A549 (cell line): ENCODE measurements around the gene PARD3B. TPM values are rescaled to one million over a fixed set of nuclear protein-coding genes. Genes with fewer than 3 reads are reported as not detected.

Experiments used
- ATAC-seq, 2 experiments: fragments of 200-7000 bp in 1 of 2; fragments of >200 bp in 1 of 2; cut with Nextera tagmentation in 1 of 2; cut with Tn5 transposase in 1 of 2; 3 replicates each; pipeline versions ENCODE4 v1.8.0 to v1.9.1; 2018 to 2020; ENCODE audit warnings: mild to moderate bottlenecking in 1 of 2, moderate library complexity in 1 of 2
- CTCF ChIA-PET: fragments of 300-600 bp; sonication (Branson Sonifier 250); formaldehyde crosslinking; extraction: SDS; loops from one replicate; lab custom pipeline; 2021; ENCODE audit warnings: antibody characterized with exemption, inconsistent platforms; lab: Yijun Ruan, JAX
- POLR2A ChIA-PET: fragments of 350-600 bp; formaldehyde crosslinking; extraction: SDS; loops from one replicate; lab custom pipeline; 2021; ENCODE audit warnings: antibody characterized with exemption, inconsistent platforms; lab: Yijun Ruan, JAX
- DNase-seq, 2 experiments: peaks; one replicate each; pipeline versions ENCODE4 v3.0.0 to v3.0.0-alpha.2; 2011 to 2016; ENCODE audit warnings: low read depth in 1 of 2, low spot score in 1 of 2
- FAIRE-seq: peaks from 2 replicates; lab custom pipeline; 2011; peaks lifted over from hg19 to GRCh38; lab: Jason Lieb, UNC
- H3K27ac ChIP-seq, 2 experiments: fragments of >200 bp; sonication (Bioruptor Twin); formaldehyde crosslinking; 3 replicates each; pipeline ENCODE4 v1.5.1; 2016 to 2017
- H3K4me1 ChIP-seq: fragments of >200 bp; sonication (Bioruptor Twin); formaldehyde crosslinking; 3 replicates; pipeline ENCODE4 v1.6.1; 2016
- H3K4me2 ChIP-seq: fragments of >200 bp; sonication (Bioruptor Twin); formaldehyde crosslinking; 3 replicates; pipeline ENCODE4 v1.6.1; 2016
- H3K4me3 ChIP-seq: fragments of >200 bp; sonication (Bioruptor Twin); formaldehyde crosslinking; 3 replicates; pipeline ENCODE4 v1.5.1; 2016
- H3K9me3 ChIP-seq: fragments of >200 bp; sonication (Bioruptor Twin); formaldehyde crosslinking; 3 replicates; pipeline ENCODE4 v1.6.1; 2016
- BHLHE40 ChIP-seq: IDR thresholded peaks from 2 replicates; pipeline ENCODE4 v1.6.1; 2012; ENCODE audit warnings: low read depth, low read length, inconsistent platforms
- CEBPB ChIP-seq, 2 experiments: fragments of >200 bp in 1 of 2; sonication (Bioruptor Twin) in 1 of 2; formaldehyde crosslinking in 1 of 2; IDR thresholded peaks; 2 replicates each; pipeline ENCODE4 v1.6.1; 2012 to 2016
- CHD2 ChIP-seq: fragments of 150-350 bp; IDR thresholded peaks from 2 replicates; pipeline ENCODE4 v1.6.1; 2014; ENCODE audit warnings: low read length; ENCODE audit not compliant: partially characterized antibody
- CHD4 ChIP-seq: fragments of 200-600 bp; sonication (generic); IDR thresholded peaks from 2 replicates; pipeline ENCODE4 v1.6.1; 2016; ENCODE audit warnings: antibody characterized with exemption, mild to moderate bottlenecking, borderline replicate concordance
- EHF ChIP-seq: fragments of 250-450 bp; sonication (Bioruptor Pico); IDR thresholded peaks from 2 replicates; pipeline ENCODE4 v1.5.0; 2020; ENCODE audit warnings: mild to moderate bottlenecking
- FOSL2 ChIP-seq, 2 experiments: fragments of 450-650 bp in 1 of 2; fragments of >200 bp in 1 of 2; sonication (Bioruptor Twin) in 1 of 2; formaldehyde crosslinking; IDR thresholded peaks; 2 replicates each; pipeline versions ENCODE4 v1.5.0 to v1.6.1; 2016 to 2020; ENCODE audit warnings: mild to moderate bottlenecking in 1 of 2, moderate library complexity in 1 of 2
- FOXS1 ChIP-seq: fragments of 250-450 bp; sonication (Bioruptor Pico); IDR thresholded peaks from 2 replicates; pipeline ENCODE4 v1.5.0; 2020; ENCODE audit warnings: mild to moderate bottlenecking, moderate library complexity
- GATA3 ChIP-seq: IDR thresholded peaks from 2 replicates; pipeline ENCODE4 v1.6.1; 2012; ENCODE audit warnings: borderline replicate concordance
- HDAC2 ChIP-seq: fragments of 200-600 bp; sonication (generic); IDR thresholded peaks from 2 replicates; pipeline ENCODE4 v1.6.1; 2016
- JUN ChIP-seq, 2 experiments: fragments of >200 bp; sonication (Bioruptor Twin); formaldehyde crosslinking; IDR thresholded peaks; 2 replicates in 1 of 2; 3 replicates in 1 of 2; pipeline ENCODE4 v1.6.1; 2016 to 2017
- NFE2L2 ChIP-seq: fragments of 150-350 bp; conservative IDR thresholded peaks from 2 replicates; pipeline ENCODE4 v1.6.1; 2014; ENCODE audit warnings: low read length
- NPAS2 ChIP-seq: fragments of 250-450 bp; sonication (Bioruptor Pico); IDR thresholded peaks from 2 replicates; pipeline ENCODE4 v1.8.0; 2022; ENCODE audit warnings: mild to moderate bottlenecking, moderate library complexity, borderline replicate concordance
- NR3C1 ChIP-seq: fragments of >200 bp; sonication (Bioruptor Twin); formaldehyde crosslinking; IDR thresholded peaks from 3 replicates; pipeline ENCODE4 v1.6.1; 2017
- RCOR1 ChIP-seq: fragments of 150-350 bp; IDR thresholded peaks from 2 replicates; pipeline ENCODE4 v1.6.1; 2014; ENCODE audit warnings: antibody characterized with exemption, low read length, low read depth
- REST ChIP-seq: fragments of 200-600 bp; sonication (generic); IDR thresholded peaks from 2 replicates; pipeline ENCODE4 v1.6.1; 2016; ENCODE audit warnings: antibody characterized with exemption, mild to moderate bottlenecking, moderate library complexity
- SMC3 ChIP-seq: fragments of >200 bp; sonication (Bioruptor Twin); formaldehyde crosslinking; IDR thresholded peaks from 3 replicates; pipeline ENCODE4 v1.6.1; 2018; ENCODE audit warnings: inconsistent platforms
- TP53 ChIP-seq: fragments of 250-450 bp; sonication (Bioruptor Pico); IDR thresholded peaks from 2 replicates; pipeline ENCODE4 v1.5.0; 2021; ENCODE audit warnings: mild to moderate bottlenecking, moderate library complexity
- ZC3H11A ChIP-seq: fragments of 450-650 bp; IDR thresholded peaks from 2 replicates; pipeline ENCODE4 v1.6.1; 2014; ENCODE audit warnings: antibody characterized with exemption, mild to moderate bottlenecking
- WGBS: methylation state at CpG from one replicate; pipeline ENCODE4 v1.1.6; 2017; ENCODE audit errors: missing lambda C conversion rate; 5-methylcytosine and 5-hydroxymethylcytosine counted together
- polyA plus RNA-seq, 4 experiments: library from polyadenylated mRNA; depleted of rRNA in 3 of 4; stranded (reverse); fragments of >200 nt; fragmentation: RNase III in 1 of 4; extraction: RNeasy Plus Mini Kit Qiagen cat#74134 plus additional on column Dnase treatment in 1 of 4; gene quantifications; 2 replicates in 3 of 4; 3 replicates in 1 of 4; pipeline ENCODE4 v1.2.3, GENCODE V29; 2011 to 2017
- TF ChIP-seq, protein P1 (sequence below): IDR thresholded peaks from 2 replicates; pipeline ENCODE4 v1.6.1; 2012
- TF ChIP-seq, protein P2 (sequence below): fragments of >200 bp; sonication (Bioruptor Twin); formaldehyde crosslinking; IDR thresholded peaks from 3 replicates; pipeline ENCODE4 v1.6.1; 2016
- TF ChIP-seq, protein P3 (sequence below): IDR thresholded peaks from 2 replicates; pipeline ENCODE4 v1.6.1; 2012; ENCODE audit warnings: low read depth, borderline replicate concordance
- TF ChIP-seq, protein P4 (sequence below): fragments of 150-350 bp; IDR thresholded peaks from 2 replicates; pipeline ENCODE4 v1.6.1; 2014; ENCODE audit warnings: low read depth, mild to moderate bottlenecking, low read length

The PARD3B gene
- polyA plus RNA-seq, 2 of the 4 experiments (the other 2 are of a cell fraction) = 1.2 to 2.4 TPM

DNA sequence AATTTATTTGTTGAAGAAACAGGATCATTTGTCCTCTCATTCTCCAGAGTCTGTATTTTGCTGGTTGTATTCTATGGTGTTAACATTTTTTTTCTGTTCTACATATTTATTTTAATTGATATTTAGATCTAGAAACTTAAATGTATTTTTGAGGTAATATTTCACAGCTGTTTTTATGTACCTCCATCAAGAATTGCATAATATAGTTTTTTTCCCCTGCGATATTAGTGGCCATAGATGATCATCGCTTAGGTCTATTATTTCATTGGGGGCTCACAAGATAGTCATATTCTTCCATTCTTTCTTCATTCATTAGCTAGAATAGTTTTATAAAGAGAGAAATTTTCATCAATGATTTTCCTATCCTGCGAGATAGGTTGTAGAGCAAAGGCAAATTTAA, 89.3 kb downstream of the PARD3B start:
- Histone ChIP-seq H3K4me3 (no peak overlapping the region), H3K27ac (no peak overlapping the region), H3K4me1 (no peaks in the 10 kb centered on the region), H3K9me3 (no peaks in the 10 kb centered on the region), H3K4me2 (no peak overlapping the region)
- WGBS = 90% methylated on average over 3 of the region's 3 CpGs
- FAIRE-seq (no peak), DNase-seq (no peak), ATAC-seq (no peak)
- ChIA-PET CTCF (interaction anchor here (0.6 to 1.4 kb wide), 3 partner anchors 86 to 1313 kb away, joined by 3 read pairs; no protein-coding TSS in a partner anchor), POLR2A (no interaction called here)
- TF ChIP-seq, protein P1, sequence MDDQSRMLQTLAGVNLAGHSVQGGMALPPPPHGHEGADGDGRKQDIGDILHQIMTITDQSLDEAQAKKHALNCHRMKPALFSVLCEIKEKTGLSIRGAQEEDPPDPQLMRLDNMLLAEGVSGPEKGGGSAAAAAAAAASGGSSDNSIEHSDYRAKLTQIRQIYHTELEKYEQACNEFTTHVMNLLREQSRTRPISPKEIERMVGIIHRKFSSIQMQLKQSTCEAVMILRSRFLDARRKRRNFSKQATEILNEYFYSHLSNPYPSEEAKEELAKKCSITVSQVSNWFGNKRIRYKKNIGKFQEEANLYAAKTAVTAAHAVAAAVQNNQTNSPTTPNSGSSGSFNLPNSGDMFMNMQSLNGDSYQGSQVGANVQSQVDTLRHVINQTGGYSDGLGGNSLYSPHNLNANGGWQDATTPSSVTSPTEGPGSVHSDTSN = no peak
- TF ChIP-seq CEBPB (IDR thresholded peaks at IDR 0.05) = peak; percentile 32 to 49; a peak in 2 of 4 replicates

- Histone ChIP-seq H3K4me1 (no peaks in the 10 kb centered on the region), H3K4me3 (no peak overlapping the region), H3K27ac (no peak overlapping the region), H3K4me2 (no peak overlapping the region), H3K9me3 (no peaks in the 10 kb centered on the region)
- DNase-seq (no peak), FAIRE-seq (no peak), ATAC-seq (no peak)
- TF ChIP-seq CHD2 (no peak), JUN (IDR thresholded peaks at IDR 0.05) (no peak), CHD4 (no peak), NR3C1 (no peak), HDAC2 (no peak), TP53 (no peak), GATA3 (no peak), RCOR1 (no peak), ZC3H11A (no peak), NPAS2 (CRISPR knock-in tag) (no peak), FOSL2 (IDR thresholded peaks at IDR 0.05) (no peak), FOSL2 (CRISPR knock-in tag; IDR thresholded peaks at IDR 0.05) (no peak), NFE2L2 (no peak), BHLHE40 (no peak)
- TF ChIP-seq, protein P2, sequence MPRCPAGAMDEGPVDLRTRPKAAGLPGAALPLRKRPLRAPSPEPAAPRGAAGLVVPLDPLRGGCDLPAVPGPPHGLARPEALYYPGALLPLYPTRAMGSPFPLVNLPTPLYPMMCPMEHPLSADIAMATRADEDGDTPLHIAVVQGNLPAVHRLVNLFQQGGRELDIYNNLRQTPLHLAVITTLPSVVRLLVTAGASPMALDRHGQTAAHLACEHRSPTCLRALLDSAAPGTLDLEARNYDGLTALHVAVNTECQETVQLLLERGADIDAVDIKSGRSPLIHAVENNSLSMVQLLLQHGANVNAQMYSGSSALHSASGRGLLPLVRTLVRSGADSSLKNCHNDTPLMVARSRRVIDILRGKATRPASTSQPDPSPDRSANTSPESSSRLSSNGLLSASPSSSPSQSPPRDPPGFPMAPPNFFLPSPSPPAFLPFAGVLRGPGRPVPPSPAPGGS = no peak
- TF ChIP-seq, protein P3, sequence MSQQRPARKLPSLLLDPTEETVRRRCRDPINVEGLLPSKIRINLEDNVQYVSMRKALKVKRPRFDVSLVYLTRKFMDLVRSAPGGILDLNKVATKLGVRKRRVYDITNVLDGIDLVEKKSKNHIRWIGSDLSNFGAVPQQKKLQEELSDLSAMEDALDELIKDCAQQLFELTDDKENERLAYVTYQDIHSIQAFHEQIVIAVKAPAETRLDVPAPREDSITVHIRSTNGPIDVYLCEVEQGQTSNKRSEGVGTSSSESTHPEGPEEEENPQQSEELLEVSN = no peak
- TF ChIP-seq, protein P1 = no peak
- TF ChIP-seq, protein P4, sequence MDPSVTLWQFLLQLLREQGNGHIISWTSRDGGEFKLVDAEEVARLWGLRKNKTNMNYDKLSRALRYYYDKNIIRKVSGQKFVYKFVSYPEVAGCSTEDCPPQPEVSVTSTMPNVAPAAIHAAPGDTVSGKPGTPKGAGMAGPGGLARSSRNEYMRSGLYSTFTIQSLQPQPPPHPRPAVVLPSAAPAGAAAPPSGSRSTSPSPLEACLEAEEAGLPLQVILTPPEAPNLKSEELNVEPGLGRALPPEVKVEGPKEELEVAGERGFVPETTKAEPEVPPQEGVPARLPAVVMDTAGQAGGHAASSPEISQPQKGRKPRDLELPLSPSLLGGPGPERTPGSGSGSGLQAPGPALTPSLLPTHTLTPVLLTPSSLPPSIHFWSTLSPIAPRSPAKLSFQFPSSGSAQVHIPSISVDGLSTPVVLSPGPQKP = no peak
- POLR2A ChIA-PET = no interaction called here
- CTCF ChIA-PET = no interaction called here
- 31% methylated on average over 3 of the region's 3 CpGs for WGBS
Measured at GRCh38 chr2:204635478-204635877, 90.2 kb downstream of the PARD3B start.

DNA sequence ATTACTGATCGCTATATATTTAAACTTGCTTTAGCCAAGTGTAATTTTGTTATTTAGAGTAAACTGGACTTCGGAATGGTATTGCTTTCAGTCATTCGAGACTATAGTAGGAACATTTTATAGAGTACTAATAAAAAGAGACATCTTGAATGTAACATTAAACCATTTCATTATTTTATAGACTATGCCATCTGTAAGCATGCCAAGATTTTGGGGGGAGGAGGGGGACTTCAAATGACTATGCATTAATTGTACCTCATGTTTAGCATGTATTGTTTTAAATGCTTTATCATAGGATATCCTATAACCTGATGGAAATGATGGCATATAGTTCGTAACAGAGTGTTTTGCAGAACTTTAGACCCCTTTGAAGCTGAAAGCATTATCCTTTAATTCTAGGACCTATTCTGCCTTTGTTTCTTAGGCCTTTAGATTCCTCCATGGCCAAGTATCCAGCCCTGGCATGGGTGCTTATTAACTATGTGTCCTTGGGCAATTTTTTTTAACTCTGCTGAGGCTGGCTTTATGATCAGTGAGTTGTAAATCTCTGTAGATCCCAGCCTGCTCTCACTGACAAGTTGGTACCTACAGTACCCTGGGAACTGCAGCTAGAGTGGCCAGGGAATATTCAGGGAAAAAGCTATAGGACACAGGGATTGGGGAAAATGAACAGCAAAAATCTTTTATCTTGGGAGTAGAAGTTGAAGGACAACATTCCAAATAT, 93.4 kb downstream of the PARD3B start:
- CTCF ChIA-PET = no interaction called here
- no peaks in the 10 kb centered on the region for H3K9me3 ChIP-seq
- H3K27ac ChIP-seq = no peak overlapping the region
- H3K4me1 ChIP-seq = no peaks in the 10 kb centered on the region
- H3K4me3 ChIP-seq = no peak overlapping the region
- FAIRE-seq (no peak), ATAC-seq (no peak), DNase-seq (no peak)
- 78% methylated on average over 4 of the region's 4 CpGs for WGBS
- H3K4me2 ChIP-seq = no peak overlapping the region
- POLR2A ChIA-PET = no interaction called here
- no peak for TF ChIP-seq FOSL2 (IDR thresholded peaks at IDR 0.05)
- TF ChIP-seq FOSL2 (CRISPR knock-in tag; IDR thresholded peaks at IDR 0.05) = no peak
- no peak for TF ChIP-seq REST
- TF ChIP-seq, protein P4 = no peak
- no peak for TF ChIP-seq RCOR1
- no peak for TF ChIP-seq EHF (CRISPR knock-in tag)
- TF ChIP-seq FOXS1 = no peak
- no peak for TF ChIP-seq SMC3
